Stimulated activated CD8-positive, alpha-beta memory T cell treated with anti-CD3 and anti-CD28 coated beads, Interleukin-15, amount 100 ng/mL, for 48 hours (primary cell): ENCODE measurements around the gene NFAT5.
"Not testable (repeated sequence)": the region's sequence is repeated elsewhere in the genome, so short reads cannot be mapped to it uniquely, and the experiment has no call there.

ENCODE experiments used
- DNase-seq, 2 donors: peaks; one replicate each; pipeline ENCODE4 v3.0.0-alpha.2; 2020; ENCODE audit warnings: low read depth in 2 of 2

Gene NFAT5

GRCh38 chr16:69546663-69547062, 19.1 kb upstream of the NFAT5 start:
- DNase-seq, result not testable (repeated sequence)

- no peak for DNase-seq
Measured at GRCh38 chr16:69553332-69553731, 12.4 kb upstream of the NFAT5 start.

DNA sequence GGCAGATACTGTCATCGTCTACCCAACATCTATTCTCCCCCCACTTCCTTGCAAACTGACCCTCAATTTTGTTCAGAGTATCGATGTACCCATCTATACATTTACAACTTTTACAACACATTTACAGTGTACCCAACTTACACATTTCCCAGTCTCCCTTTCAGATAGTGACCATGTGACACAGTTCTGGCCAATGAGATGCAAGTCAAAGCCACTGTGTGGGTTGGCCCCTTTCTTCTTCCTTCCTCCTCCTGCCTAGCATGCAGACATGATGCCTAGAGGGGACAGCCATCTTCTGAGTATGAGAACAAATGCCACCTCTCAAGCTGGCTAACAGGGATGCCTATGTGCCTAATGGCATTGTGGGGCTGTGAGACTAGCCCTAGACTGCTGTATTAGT, 11.3 kb upstream of the NFAT5 start:
- DNase-seq, result no peak

DNA sequence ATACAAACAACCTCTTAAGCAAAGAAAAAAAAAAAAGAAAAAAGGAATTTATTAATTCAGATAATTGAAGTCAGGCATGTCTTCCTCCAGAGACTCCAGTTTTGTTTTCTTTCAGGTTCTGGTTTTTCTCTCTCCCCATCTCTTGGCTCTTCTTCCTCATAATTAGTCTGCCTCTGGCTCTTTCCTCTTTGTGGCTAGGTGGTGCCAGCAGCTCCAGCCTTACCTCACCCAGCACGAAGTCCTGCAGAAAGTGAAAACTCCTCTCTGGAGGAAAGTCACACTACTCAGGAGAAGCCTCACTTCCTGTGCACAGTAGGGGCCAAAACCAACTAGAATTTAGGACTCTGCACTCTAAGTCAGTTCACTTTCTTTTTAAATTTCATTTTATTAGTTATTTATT, 10.3 kb upstream of the NFAT5 start:
- DNase-seq, result no peak

DNA sequence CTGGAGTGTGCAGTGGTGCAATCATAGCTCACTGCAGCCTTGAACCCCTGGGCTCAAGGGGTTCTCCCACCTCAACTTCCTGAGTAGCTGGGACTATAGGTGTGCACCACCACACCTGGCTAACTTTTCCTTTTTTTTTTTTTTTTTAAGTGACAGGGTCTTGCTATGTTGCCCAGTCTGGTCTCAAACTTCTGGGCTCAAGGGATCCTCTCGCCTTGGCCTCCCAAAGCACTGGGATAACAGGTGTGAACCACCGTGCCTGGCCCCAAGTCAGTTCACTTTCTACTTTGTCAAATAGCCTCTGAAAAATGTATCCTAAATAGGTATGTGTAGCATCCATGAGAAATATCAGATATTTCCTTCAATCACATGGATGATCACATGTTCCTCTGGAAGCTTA, 9.9 kb upstream of the NFAT5 start:
- no peak for DNase-seq

GRCh38 chr16:69559164-69559563, 6.6 kb upstream of the NFAT5 start:
- no peak for DNase-seq

- DNase-seq, result not testable (repeated sequence)
Measured at GRCh38 chr16:69561367-69561766, 4.4 kb upstream of the NFAT5 start.

- DNase-seq, result no peak
Measured at GRCh38 chr16:69561901-69562300, 3.9 kb upstream of the NFAT5 start.

- DNase-seq, result no peak
Measured at GRCh38 chr16:69562813-69563212, 3.0 kb upstream of the NFAT5 start.

DNA sequence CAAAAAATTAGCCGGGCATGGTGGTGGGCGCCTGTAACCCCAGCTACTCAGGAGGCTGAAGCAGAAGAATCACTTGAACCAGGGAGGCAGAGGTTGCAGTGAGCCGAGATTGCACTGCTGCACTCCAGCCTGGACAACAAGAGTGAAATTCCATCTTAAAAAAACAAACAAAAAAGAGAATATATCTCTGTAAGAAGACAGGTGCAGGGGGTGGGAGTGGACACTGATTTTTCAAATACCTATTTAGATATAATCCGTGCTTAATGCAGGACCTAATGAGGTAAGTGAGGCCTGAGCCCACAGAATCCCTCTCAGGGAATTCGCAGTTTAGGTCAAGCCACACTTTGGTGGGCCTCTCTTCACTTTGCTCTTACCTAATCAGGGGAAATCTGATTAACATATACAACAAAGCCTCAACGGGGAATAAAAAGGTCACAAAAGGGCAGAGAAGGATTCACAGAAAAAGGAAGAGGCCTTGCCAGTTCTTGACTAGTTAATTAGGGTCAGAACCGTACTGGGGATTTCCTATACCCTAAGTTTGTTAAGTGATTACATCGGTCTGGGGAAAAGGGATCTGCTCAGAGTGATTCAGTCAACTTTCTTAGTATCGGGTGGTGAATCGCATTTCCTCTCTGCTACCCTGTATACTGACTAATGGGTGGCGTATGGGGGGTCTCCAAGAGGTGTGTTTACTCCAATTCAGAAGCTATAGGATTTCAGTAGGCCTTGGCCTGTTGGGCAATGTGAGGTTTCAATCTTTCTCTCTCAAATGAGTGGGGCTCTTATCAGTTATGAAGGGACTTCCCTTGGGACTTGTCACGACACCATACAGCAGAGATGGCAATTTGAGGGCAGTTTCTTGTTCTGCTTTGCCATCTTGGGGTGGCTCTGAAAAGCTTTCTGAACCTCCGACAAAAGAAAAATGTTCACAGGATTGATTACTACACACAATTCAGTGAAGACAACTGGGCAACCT, 1.9 kb upstream of the NFAT5 start:
- peak; percentile 65 to 69 for DNase-seq

- no peak for DNase-seq
Measured at GRCh38 chr16:69564845-69565670, 708 bp upstream of the NFAT5 start.

GRCh38 chr16:69566240-69566980, 644 bp downstream of the NFAT5 start:
- DNase-seq, result no peak

DNA sequence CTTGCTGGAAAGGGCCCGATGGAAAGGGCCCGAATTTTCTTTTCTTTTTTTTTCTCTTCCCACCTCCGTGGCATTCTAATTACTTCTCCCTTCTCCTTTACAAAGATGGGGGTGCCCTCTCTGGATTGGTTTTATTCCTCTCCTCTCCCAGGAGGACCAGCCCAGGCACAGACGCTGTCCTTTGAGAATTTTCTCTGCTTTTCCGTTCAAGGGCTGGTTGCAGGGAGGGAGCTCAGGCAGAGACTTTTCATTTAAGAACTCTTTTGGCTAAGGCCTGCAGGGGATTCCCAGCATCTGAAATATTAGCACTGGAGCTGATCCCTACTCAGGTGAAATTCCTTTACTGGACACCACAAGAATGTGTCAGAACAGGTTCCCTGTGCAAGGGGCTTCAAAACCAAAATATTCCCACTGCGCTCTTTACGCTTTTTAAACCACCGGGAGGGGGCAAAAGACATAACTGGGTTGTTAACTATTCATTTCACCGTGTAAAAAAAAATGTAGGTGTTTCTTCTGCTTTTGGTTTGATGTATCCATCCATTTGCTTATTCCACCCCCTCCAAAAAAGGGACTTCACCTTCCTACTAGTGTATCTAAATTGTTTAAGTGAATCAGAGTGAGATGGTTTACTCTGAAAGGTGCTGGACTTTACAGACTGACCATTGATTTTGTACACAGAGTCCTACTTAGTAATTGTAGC, 1.4 kb downstream of the NFAT5 start:
- no peak for DNase-seq

GRCh38 chr16:69568676-69569075, 2.9 kb downstream of the NFAT5 start:
- no peak for DNase-seq

- DNase-seq, result not testable (repeated sequence)
Measured at GRCh38 chr16:69578771-69579170, 13.0 kb downstream of the NFAT5 start.

DNA sequence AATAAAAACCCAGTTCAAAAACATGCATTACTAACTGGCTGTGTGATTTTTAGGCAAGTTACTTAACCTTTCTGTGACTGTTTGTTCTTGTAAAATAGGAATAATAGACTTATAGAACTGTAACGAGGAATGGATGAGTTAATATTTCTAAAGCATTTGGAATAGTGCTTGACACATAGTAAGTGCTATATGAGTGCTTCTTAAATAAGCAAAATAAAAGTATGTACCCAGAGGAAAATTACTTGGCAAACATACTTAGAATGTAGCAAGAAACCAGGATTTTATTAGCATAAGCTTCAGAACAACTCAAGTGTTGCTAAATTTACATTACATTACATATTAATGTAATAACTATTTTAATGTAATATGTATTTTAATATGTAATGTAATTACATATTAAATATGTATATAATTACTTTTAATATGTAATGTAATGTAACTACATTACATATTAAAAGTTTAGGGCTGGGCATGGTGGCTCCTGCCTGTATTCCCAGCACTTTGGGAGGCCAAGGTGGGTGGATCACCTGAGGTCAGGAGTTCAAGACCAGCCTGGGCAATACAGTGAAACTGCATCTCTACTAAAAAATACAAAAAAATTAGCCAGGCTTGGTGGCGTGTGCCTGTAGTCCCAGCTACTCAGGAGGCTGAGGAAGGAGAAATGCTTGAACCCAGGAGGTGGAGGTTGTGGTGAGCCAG, 14.2 kb downstream of the NFAT5 start:
- no peak for DNase-seq

DNA sequence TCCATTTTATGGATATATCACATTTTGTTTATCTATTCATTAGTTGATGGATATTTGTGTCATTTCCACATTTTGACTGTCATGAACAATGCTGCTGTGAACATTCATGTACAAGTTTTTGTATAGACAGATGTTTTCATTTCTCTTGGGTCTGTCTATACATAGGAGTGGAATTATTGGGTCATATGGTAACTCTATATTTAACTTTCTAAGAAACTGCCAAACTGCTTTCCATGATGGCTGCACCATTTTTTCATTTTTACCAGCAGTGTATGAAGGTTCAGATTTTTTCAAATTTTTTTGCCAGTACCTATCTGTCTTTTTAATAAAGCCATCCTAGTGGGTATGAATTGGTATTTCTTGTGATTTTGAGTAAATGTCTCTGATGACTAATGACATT, 15.5 kb downstream of the NFAT5 start:
- no peak for DNase-seq

GRCh38 chr16:69584493-69584892, 18.7 kb downstream of the NFAT5 start:
- DNase-seq, result not testable (repeated sequence)

DNA sequence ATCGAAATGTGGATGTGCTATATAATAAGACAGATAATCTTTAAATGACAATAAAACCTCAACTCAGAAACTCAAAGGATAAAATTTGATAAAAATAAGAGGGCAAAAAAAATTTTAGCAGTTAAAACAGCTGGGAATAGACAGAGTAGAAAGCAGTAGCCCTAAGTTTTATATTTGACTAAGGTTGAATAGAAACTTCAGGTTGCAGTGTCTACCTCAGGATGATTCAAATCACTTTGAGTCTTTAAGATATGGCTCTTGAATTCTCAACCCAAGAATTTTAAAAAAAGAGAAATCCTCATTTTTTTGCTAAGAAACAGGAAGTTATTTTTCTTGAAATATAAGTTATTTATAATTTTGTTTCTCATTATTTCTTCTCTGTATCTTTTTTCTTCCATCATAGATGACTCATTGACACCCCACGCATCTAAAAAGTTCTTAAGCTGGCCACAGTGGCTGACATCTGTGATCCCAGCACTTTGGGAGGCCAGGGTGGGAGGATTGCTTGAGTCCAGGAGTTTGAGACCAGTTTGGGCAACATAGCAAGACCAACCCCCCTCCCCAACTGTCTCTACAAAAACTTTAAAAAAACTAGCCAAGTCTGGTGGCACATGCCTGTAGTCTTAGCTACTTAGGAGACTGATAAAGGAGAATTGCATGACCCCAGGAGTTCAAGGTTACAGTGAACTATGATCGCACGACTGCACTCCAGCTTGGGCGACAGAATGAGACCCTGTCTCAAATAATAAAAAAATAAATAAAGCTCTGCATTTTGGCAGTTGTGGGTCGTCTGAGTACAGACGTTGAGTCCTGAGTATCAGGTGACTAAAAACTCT, 23.9 kb downstream of the NFAT5 start:
- no peak for DNase-seq

GRCh38 chr16:69590590-69590989, 24.8 kb downstream of the NFAT5 start:
- no peak for DNase-seq
